ENCODE measurements around the gene SPATS2L. TPM values are rescaled to one million over a fixed set of nuclear protein-coding genes. Genes with fewer than 3 reads are reported as not detected.

Gene SPATS2L
- total RNA-seq, 1 donor from 2014 or later = 192 TPM

GRCh38 chr2:200275295-200276013, 31.0 kb upstream of the SPATS2L start:
- Mint-ChIP-seq H3K27ac (ENCODE audit: unreplicated experiment) (no peak overlapping the region), H3K36me3 (ENCODE audit: low read depth, unreplicated experiment) (no peaks in the 10 kb centered on the region), H3K27me3 (ENCODE audit: low read depth, unreplicated experiment) (no peaks in the 10 kb centered on the region), H3K4me3 (ENCODE audit: unreplicated experiment) (no peak overlapping the region), H3K4me1 (ENCODE audit: low read depth, unreplicated experiment) (peaks cover 7% of the 10 kb centered on the region), H3K9me3 (ENCODE audit: unreplicated experiment) (no peaks in the 10 kb centered on the region)
- Histone ChIP-seq H3K36me3 (ENCODE audit: insufficient read depth, low read length) (no peaks in the 10 kb centered on the region), H3K4me1 (ENCODE audit: insufficient read depth, low read length) (no peaks in the 10 kb centered on the region), H3K27me3 (ENCODE audit: insufficient read depth, low read length) (no peaks in the 10 kb centered on the region), H4K20me1 (ENCODE audit: insufficient read depth, low read length) (no peaks in the 10 kb centered on the region), H3K9me3 (ENCODE audit: insufficient read depth, low read depth, low read length) (no peaks in the 10 kb centered on the region), H3K4me3 (ENCODE audit: insufficient read depth, low read depth, low read length) (no peak overlapping the region), H3K79me2 (ENCODE audit: insufficient read depth, low read length) (no peaks in the 10 kb centered on the region), H2AFZ (ENCODE audit: low read depth, low read length) (no peak overlapping the region), H3K9ac (ENCODE audit: low read length) (no peak overlapping the region), H3K27ac (ENCODE audit: low read depth, low read length) (no peak overlapping the region), H3K4me2 (ENCODE audit: low read length) (no peak overlapping the region)
- DNase-seq (ENCODE audit: low read depth) (no peak), FAIRE-seq (no peak)
- TF ChIP-seq CTCF (IDR thresholded peaks at IDR 0.05; ENCODE audit: insufficient read depth, low read depth, low read length) = no peak
- TF ChIP-seq EZH2 (IDR thresholded peaks at IDR 0.05; ENCODE audit: insufficient read depth, low read length) = no peak

GRCh38 chr2:200276472-200276871, 30.0 kb upstream of the SPATS2L start:
- Mint-ChIP-seq H3K4me3 (ENCODE audit: unreplicated experiment) (no peak overlapping the region), H3K4me1 (ENCODE audit: low read depth, unreplicated experiment) (peaks cover 7% of the 10 kb centered on the region), H3K36me3 (ENCODE audit: low read depth, unreplicated experiment) (no peaks in the 10 kb centered on the region), H3K9me3 (ENCODE audit: unreplicated experiment) (no peaks in the 10 kb centered on the region), H3K27me3 (ENCODE audit: low read depth, unreplicated experiment) (no peaks in the 10 kb centered on the region), H3K27ac (ENCODE audit: unreplicated experiment) (no peak overlapping the region)
- H3K4me1 ChIP-seq (ENCODE audit: insufficient read depth, low read length) = no peaks in the 10 kb centered on the region
- H3K27ac ChIP-seq (ENCODE audit: low read depth, low read length) = no peak overlapping the region
- H3K9ac ChIP-seq (ENCODE audit: low read length) = no peak overlapping the region
- H4K20me1 ChIP-seq (ENCODE audit: insufficient read depth, low read length) = no peaks in the 10 kb centered on the region
- H3K36me3 ChIP-seq (ENCODE audit: insufficient read depth, low read length) = no peaks in the 10 kb centered on the region
- no peaks in the 10 kb centered on the region for H3K9me3 ChIP-seq (ENCODE audit: insufficient read depth, low read depth, low read length)
- no peaks in the 10 kb centered on the region for H3K79me2 ChIP-seq (ENCODE audit: insufficient read depth, low read length)
- no peak overlapping the region for H2AFZ ChIP-seq (ENCODE audit: low read depth, low read length)
- H3K4me2 ChIP-seq (ENCODE audit: low read length) = no peak overlapping the region
- H3K4me3 ChIP-seq (ENCODE audit: insufficient read depth, low read depth, low read length) = no peak overlapping the region
- FAIRE-seq (no peak), DNase-seq (ENCODE audit: low read depth) (no peak)
- H3K27me3 ChIP-seq (ENCODE audit: insufficient read depth, low read length) = no peaks in the 10 kb centered on the region
- no peak for TF ChIP-seq EZH2 (IDR thresholded peaks at IDR 0.05; ENCODE audit: insufficient read depth, low read length)
- TF ChIP-seq CTCF (IDR thresholded peaks at IDR 0.05; ENCODE audit: insufficient read depth, low read depth, low read length) = no peak

GRCh38 chr2:200278694-200279316, 27.7 kb upstream of the SPATS2L start:
- H3K9ac ChIP-seq (ENCODE audit: low read length) = no peak overlapping the region
- Mint-ChIP-seq H3K27me3 (ENCODE audit: low read depth, unreplicated experiment) (no peaks in the 10 kb centered on the region), H3K4me1 (ENCODE audit: low read depth, unreplicated experiment) (peaks cover 7% of the 10 kb centered on the region), H3K4me3 (ENCODE audit: unreplicated experiment) (no peak overlapping the region), H3K9me3 (ENCODE audit: unreplicated experiment) (no peaks in the 10 kb centered on the region), H3K36me3 (ENCODE audit: low read depth, unreplicated experiment) (no peaks in the 10 kb centered on the region), H3K27ac (ENCODE audit: unreplicated experiment) (no peak overlapping the region)
- no peak overlapping the region for H3K27ac ChIP-seq (ENCODE audit: low read depth, low read length)
- H3K9me3 ChIP-seq (ENCODE audit: insufficient read depth, low read depth, low read length) = no peaks in the 10 kb centered on the region
- no peaks in the 10 kb centered on the region for H3K27me3 ChIP-seq (ENCODE audit: insufficient read depth, low read length)
- H2AFZ ChIP-seq (ENCODE audit: low read depth, low read length) = no peak overlapping the region
- no peak overlapping the region for H3K4me2 ChIP-seq (ENCODE audit: low read length)
- FAIRE-seq (no peak), DNase-seq (ENCODE audit: low read depth) (no peak)
- TF ChIP-seq EZH2 (IDR thresholded peaks at IDR 0.05; ENCODE audit: insufficient read depth, low read length) (no peak), CTCF (IDR thresholded peaks at IDR 0.05; ENCODE audit: insufficient read depth, low read depth, low read length) (no peak)
- H3K4me1 ChIP-seq (ENCODE audit: insufficient read depth, low read length) = no peaks in the 10 kb centered on the region
- H3K4me3 ChIP-seq (ENCODE audit: insufficient read depth, low read depth, low read length) = no peak overlapping the region
- no peaks in the 10 kb centered on the region for H4K20me1 ChIP-seq (ENCODE audit: insufficient read depth, low read length)
- no peaks in the 10 kb centered on the region for H3K79me2 ChIP-seq (ENCODE audit: insufficient read depth, low read length)
- H3K36me3 ChIP-seq (ENCODE audit: insufficient read depth, low read length) = no peaks in the 10 kb centered on the region
